ENCODE data around the gene CLK3. TPM values are rescaled to one million over a fixed set of nuclear protein-coding genes. Genes with fewer than 3 reads are reported as not detected.
A peak's percentile ranks its signal among the peaks of the same experiment; 100 is the strongest.

CLK3 gene
- total and polyA plus RNA-seq, 2 of the 8 experiments (the other 6 are each of a cell fraction or from before 2014, with no cell fraction given) = 43.5 to 67.3 TPM

GRCh38 chr15:74609938-74610301 lies 5.7 kb upstream of the CLK3 start:
- Histone ChIP-seq H2AK5ac (ENCODE audit: low read depth, low read length) (peak overlapping the region; percentile 28; the same call in 1 of the 2 replicates), H2BK20ac (ENCODE audit: low read length) (no peak overlapping the region)
- POLR2A ChIA-PET (ENCODE audit: partially characterized antibody) = interaction anchor here (0.6 to 10.0 kb wide), 5 partner anchors 8 to 109 kb away, joined by 3 to 122 read pairs (median 6); no protein-coding TSS in a partner anchor

More at GRCh38 chr15:74609938-74610301, 5.7 kb upstream of the CLK3 start:
- Histone ChIP-seq H3K9ac (replicated peaks in 1 of 4; ENCODE audit: extremely low read depth in 1 of 4, low read depth in 3 of 4, low read length in 3 of 4) (no peak overlapping the region), H3K4me1 (replicated peaks in 1 of 4; ENCODE audit: control insufficient read depth in 3 of 4, insufficient read depth in 4 of 4, low read length in 3 of 4) (no peaks in the 10 kb centered on the region; a peak in 2 of 7 replicates), H3K27me3 (replicated peaks in 1 of 4; ENCODE audit: control insufficient read depth in 3 of 4, extremely low read depth in 1 of 4, insufficient read depth in 3 of 4, low read length in 3 of 4) (peaks cover 0 to 18% (median 11%) of the 10 kb centered on the region in 4 experiments; a peak in 5 of 7 replicates), H3K23ac (ENCODE audit: insufficient read length) (no peak overlapping the region), H3K79me2 (ENCODE audit: control insufficient read depth in 1 of 2, insufficient read depth in 2 of 2, low read length in 2 of 2) (no peaks in the 10 kb centered on the region), H4K8ac (ENCODE audit: extremely low read depth, insufficient read depth, low read length) (no peak overlapping the region), H4K20me1 (replicated peaks in 1 of 2; ENCODE audit: control insufficient read depth in 1 of 2, insufficient read depth in 2 of 2, low read length in 2 of 2) (no peaks in the 10 kb centered on the region), H3K36me3 (ENCODE audit: control insufficient read depth in 2 of 4, insufficient read depth in 4 of 4, low read length in 3 of 4) (no peaks in the 10 kb centered on the region), H2BK120ac (replicated peaks; ENCODE audit: low read depth, low read length) (no peak overlapping the region), H3K4me2 (ENCODE audit: insufficient read depth in 1 of 2, low read depth in 2 of 2, low read length in 2 of 2) (no peak overlapping the region), H2BK15ac (ENCODE audit: low read length) (no peak overlapping the region), H2BK12ac (ENCODE audit: low read depth, low read length) (no peak overlapping the region), H2AFZ (ENCODE audit: low read length) (no peak overlapping the region), H3K9me3 (ENCODE audit: insufficient read depth in 2 of 2, low read depth in 1 of 2, low read length in 1 of 2) (no peaks in the 10 kb centered on the region), H3K56ac (replicated peaks; ENCODE audit: insufficient read length, low read depth, low read length) (no peak overlapping the region), H3K27ac (ENCODE audit: low read depth, low read length) (no peak overlapping the region), H3K18ac (ENCODE audit: extremely low read depth, low read length) (no peak overlapping the region), H3K79me1 (ENCODE audit: low read depth, low read length) (no peaks in the 10 kb centered on the region), H3K4ac (replicated peaks; ENCODE audit: insufficient read length, low read depth, low read length) (no peak overlapping the region), H4K91ac (replicated peaks; ENCODE audit: insufficient read length, low read length) (no peak overlapping the region), H3K14ac (ENCODE audit: insufficient read length) (no peak overlapping the region), H2BK5ac (ENCODE audit: low read depth, low read length) (no peak overlapping the region), H3K23me2 (ENCODE audit: low read depth, low read length) (peaks cover 7% of the 10 kb centered on the region; the same call in 1 of the 2 replicates), H4K5ac (ENCODE audit: insufficient read length, low read depth, low read length) (no peak overlapping the region), H3K4me3 (ENCODE audit: extremely low read depth in 1 of 4, insufficient read depth in 2 of 4, low read depth in 3 of 4, low read length in 4 of 4) (no peak overlapping the region)
- no peak for FAIRE-seq
- WGBS, 2 experiments (ENCODE audit: extremely low coverage in 1 of 2, insufficient coverage in 1 of 2, insufficient read length in 1 of 2, insufficient replicate concordance in 2 of 2, low coverage in 1 of 2, low lambda C conversion rate in 2 of 2, missing lambda C conversion rate in 1 of 2) = 88% methylated on average over 2 of the region's 3 CpGs; no CpG with 5 or more reads in 1 of the 2 experiments
- DNase-seq (ENCODE audit: low read depth in 1 of 2, low spot score in 2 of 2) = no peak
- CTCF ChIA-PET (ENCODE audit: partially characterized antibody) = interaction anchor here (1.2 to 37.5 kb wide), 6 partner anchors 9 to 235 kb away, joined by 4 to 1439 read pairs (median 7); partner anchors contain the start of genes CSK and CYP1A2
- no peak for TF ChIP-seq SIN3A (conservative IDR thresholded peaks at IDR 0.05 in 1 of 2, IDR thresholded peaks at IDR 0.05 in 1 of 2; ENCODE audit: low read depth in 1 of 2, low read length in 2 of 2)
- TF ChIP-seq SIX5 (IDR thresholded peaks at IDR 0.05; ENCODE audit: low read depth, low read length) = no peak
- TF ChIP-seq SIRT6 (IDR thresholded peaks at IDR 0.05; ENCODE audit: low read length) = no peak
- no peak for TF ChIP-seq SAP30 (IDR thresholded peaks at IDR 0.05; ENCODE audit: insufficient read depth, insufficient replicate concordance, low read length)
- no peak for TF ChIP-seq PHF8 (conservative IDR thresholded peaks at IDR 0.05; ENCODE audit: low read depth, low read length)
- no peak for TF ChIP-seq SP2 (IDR thresholded peaks at IDR 0.05; ENCODE audit: low read length)
- no peak for TF ChIP-seq HDAC6 (IDR thresholded peaks at IDR 0.05; ENCODE audit: low read depth, low read length)
- TF ChIP-seq TCF12 (IDR thresholded peaks at IDR 0.05; ENCODE audit: low read depth, low read length) = no peak
- TF ChIP-seq SRF (IDR thresholded peaks at IDR 0.05; ENCODE audit: low read depth, low read length) = no peak
- no peak for TF ChIP-seq GTF2F1 (IDR thresholded peaks at IDR 0.05; ENCODE audit: borderline replicate concordance, low read depth, low read length)

All from H1 (cell line).